EH (cell line): ENCODE data around the gene PET117.
"Not testable (repeated sequence)": the region's sequence is repeated elsewhere in the genome, so short reads cannot be mapped to it uniquely, and the experiment has no call there.

Experiments
- DNase-seq: peaks from one replicate; pipeline ENCODE4 v3.0.0-alpha.2; 2015; ENCODE audit warnings: low read depth

Gene PET117

DNA sequence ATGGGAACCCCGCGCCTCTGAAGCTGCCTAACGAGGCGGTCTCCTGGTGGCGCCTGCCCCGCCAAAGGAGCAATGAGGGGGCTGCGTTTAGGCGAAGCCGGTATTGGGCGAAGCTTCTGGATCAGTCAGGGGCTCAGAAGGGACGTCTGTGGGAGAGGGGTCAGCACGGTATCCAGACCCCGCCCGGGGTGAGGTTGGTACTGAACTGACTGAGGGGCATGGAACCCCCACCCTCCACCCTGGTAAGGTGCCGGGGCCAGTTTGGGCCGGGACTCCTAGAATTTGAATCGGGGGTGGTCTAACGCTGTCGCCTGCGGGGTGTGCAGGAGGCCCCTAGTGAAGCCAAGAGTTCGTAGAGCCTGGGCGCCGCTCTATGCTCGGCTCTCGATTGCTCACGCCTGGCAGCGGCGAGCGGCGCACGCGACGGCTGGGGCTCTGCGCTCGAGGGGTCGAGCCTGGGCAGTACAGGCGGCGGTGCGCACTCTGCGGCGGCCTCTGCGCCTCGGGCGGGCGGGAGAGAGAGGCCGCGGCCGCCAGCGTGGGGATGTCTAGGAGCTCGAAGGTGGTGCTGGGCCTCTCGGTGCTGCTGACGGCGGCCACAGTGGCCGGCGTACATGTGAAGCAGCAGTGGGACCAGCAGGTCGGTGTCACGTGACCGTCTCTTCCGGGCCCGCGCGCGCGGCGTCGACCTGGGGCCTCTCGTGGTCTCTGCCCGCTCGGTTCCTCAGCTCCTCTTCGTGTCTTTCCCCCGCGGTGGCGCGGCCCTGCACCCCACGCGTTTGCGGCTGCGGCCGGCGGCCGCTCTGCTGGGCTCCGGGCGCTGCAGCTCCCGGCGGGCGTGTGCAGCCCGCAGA, at the start of gene PET117, which contains the start of gene KAT14:
PET117 (plus strand) TSS at position 452 of the 854 bp plus-strand sequence; CDS start at position 545, 93 bp downstream.
KAT14 (plus strand) TSS at position 452 of the 854 bp plus-strand sequence. CDS start 4,798 bp downstream, outside the sequence.
- DNase-seq, result peak; percentile 86

DNA sequence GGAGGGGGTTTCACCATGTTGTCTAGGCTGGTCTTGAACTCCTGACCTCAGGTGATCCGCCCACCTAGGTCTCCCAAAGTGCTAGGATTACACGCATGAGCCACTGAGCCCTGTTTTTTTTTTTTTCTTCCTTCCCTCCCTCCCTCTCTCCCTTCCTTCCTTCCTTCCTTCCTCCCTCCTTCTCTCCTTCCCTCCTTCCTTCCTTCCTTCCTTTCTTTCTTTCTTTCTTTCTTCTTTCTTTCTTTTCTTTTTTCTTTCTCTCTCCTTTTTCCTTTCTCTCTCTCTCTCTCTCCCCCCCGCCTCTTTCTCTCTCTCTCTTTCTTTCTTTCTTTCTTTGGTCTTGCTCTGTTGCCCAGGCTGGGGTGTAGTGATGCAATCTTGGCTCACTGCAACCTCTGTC, 49.4 kb upstream of the PET117 start:
- not testable (repeated sequence) for DNase-seq

- DNase-seq, result not testable (repeated sequence)
Observed at GRCh38 chr20:18088841-18089240, 48.8 kb upstream of the PET117 start.

DNA sequence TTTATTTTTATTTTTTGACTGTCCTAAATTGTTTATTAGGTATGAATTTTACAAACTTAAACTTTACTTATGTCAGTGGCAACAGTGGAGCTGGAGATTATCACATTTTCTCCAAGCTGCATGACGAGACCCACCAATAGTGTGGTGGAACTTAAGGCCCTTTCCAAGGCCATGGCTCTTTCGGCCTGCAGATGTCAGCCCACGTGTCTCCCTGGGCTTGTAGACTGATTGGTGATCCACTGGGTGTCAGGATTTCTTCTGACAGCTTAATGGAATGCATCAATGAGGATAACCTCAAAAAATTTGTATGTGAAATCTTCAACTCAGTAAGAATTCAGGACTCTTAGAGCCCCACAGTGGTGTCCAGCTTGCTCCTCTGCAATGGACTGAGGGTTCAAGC, 47.6 kb upstream of the PET117 start:
- peak; percentile 7 for DNase-seq

DNA sequence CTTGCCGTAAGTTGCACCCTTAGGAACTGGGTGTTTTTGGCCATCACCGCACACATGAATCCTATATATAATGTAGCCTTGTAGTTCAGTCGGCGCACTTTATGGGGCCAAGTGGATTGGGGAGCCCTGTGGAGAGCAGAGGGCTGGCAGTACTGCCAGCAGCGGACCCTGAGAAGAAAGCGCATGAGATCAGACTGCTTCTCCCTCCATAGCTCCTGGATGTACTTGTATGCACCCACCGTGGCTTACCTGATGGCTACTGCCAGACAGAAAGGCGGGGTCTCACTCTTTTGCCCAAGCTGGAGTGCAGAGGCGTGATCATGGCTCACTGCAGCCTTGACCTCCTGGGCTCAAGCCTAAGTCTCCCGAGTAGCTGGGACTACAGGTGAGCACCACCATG, 47.2 kb upstream of the PET117 start:
- DNase-seq, result no peak

DNA sequence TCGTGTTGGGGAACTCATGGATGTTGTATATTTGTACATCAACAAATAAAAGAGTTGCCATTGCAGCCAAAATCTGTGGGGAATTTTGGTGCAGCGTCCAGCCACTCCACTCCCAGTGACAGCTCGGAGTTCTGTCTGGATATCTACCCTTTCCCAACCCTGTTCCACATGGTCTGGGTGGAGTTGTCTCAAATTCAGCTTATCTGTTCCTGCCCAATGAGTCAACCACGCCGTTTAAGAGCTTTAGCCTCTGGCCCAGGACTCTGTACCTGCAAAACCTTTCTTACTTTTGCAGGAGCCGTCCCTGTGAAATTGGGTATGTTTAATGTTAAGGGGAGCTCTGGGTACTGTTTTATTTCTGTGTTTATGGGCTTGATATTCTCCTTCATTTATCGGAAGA, 46.0 kb upstream of the PET117 start:
- DNase-seq, result no peak

DNA sequence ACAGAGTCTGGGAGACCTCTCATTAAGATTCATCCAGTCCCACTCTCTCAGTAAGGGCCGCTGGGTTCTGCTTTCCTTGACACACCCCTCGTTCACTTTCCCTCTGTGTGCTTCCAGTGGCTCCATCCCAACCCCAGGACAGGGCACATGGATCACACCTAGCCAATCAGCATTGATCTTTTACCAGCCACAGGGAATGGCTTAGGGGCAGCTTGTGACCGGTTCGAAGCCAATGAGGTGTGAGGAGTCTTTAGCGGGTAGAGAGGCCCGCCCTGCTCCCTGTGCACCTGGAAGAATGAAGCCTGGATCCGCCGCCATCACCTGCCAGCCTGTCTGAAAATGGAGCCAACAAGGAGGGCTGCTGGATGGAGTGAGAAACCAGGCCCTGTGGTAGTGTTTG, 44.8 kb upstream of the PET117 start:
- no peak for DNase-seq

- DNase-seq, result no peak
Observed at GRCh38 chr20:18093388-18093787, 44.3 kb upstream of the PET117 start.

DNA sequence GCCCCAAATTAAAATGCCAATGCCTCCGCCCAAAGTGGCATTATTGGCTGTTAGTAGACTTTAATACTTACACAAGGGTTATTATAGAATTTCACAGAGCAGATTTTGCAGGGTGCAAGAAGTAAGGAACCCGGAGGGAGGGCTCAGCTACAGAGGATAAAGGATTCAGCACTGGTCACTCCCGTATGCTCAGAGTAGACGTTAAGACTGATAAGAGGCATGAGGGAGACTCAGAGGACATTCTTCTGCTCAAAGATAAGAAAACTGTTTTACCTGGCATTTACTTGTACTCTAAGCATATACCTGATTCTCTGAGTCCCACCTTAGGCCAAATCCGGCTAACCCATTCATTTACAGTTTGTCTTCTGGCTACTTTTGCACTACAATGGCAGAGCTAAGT, 43.5 kb upstream of the PET117 start:
- DNase-seq, result no peak

DNA sequence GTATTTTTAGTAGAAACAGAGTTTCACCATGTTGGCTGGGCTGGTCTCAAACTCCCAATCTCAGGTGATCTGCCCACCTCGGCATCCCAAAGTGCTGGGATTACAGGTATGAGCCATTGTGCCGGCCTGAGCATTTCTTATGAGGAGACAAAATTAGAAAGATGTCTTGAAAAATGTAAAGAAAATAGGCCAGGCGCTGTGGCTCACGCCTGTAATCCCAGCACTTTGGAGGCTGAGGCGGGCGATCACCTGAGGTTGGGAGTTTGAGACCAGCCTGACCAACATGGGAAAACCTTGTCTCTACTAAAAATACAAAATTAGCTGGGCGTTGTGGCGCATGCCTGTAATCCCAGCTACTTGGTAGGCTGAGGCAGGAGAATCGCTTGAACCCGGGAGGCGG, 37.1 kb upstream of the PET117 start:
- DNase-seq, result not testable (repeated sequence)

- no peak for DNase-seq
Observed at GRCh38 chr20:18101125-18101810, 36.4 kb upstream of the PET117 start.

DNA sequence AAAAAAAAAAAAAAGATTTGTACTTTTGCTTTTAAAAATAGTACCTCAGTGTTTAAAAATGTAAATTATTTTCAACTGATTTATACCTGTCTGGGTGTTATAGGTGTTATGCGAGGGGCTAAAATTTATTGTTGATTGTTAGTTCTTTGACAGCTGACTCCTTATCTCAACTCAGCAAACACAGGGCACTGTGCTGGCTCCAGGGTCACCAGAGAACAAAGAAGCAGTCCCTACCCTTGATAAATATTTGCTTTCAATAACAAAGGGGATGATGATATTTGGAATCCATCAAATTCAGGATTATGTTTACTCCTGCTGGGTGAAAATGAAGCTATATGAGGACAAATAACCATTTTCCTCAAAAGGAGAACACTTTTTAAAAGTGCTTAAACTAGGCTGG, 34.2 kb upstream of the PET117 start:
- no peak for DNase-seq

- DNase-seq, result no peak
Observed at GRCh38 chr20:18108326-18108725, 29.3 kb upstream of the PET117 start.

DNA sequence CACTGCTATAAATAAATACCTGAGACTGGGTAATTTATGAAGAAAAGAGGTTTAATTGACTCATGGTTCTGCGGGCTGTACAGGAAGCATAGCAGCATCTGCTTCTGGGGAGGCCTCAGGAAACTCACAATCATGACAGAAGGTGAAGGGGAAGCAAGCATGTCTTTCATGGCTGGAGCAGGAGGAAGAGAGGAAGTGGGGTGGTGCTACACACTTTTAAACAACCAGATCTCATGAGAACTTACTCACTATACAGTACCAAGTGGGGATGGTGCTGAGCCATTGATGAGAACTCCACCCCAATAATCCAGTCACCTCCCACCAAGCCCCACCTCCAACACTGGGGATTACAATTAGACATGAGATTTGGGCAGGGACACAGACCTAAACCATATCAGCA, 9.1 kb upstream of the PET117 start:
- DNase-seq, result not testable (repeated sequence)

DNA sequence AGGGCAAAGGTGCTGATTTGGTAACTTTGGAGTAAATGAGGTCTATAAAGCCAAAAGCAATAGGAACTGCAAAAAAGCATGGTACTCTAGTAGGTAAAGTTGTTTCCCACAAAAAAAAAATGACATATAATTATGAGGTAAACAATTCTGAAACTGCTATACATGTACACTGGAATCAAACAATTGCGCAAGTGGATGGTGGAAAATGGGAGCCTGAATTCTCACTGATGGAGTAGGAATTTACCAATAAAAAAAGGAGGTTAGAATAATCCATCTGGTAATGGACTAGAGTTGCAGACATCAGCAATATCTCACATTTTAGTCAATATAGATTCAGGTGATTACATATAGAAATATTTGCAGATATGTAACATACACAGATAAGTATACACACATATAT, 5.0 kb upstream of the PET117 start:
- DNase-seq, result no peak

DNA sequence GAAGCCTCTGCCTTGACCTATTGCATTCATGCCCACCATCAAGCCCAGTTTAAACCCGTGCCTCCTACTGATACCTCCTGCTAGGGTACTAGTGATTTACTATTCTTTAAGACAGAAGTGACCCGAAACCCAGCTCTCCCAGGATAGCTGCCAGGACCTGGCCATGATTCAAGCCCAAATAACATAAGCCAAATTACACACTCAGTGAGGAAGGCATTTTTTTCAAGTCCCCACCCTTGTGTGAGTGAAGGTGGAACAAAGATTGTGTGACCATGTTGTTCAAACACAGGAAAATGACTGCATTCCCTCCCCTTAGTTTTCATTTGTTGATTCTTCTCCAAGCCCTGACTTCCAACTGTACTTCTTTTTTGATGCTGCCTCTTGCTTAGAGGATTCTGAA, 3.7 kb upstream of the PET117 start:
- DNase-seq, result no peak

GRCh38 chr20:18138266-18138582, 561 bp downstream of the PET117 start:
- no peak for DNase-seq

DNA sequence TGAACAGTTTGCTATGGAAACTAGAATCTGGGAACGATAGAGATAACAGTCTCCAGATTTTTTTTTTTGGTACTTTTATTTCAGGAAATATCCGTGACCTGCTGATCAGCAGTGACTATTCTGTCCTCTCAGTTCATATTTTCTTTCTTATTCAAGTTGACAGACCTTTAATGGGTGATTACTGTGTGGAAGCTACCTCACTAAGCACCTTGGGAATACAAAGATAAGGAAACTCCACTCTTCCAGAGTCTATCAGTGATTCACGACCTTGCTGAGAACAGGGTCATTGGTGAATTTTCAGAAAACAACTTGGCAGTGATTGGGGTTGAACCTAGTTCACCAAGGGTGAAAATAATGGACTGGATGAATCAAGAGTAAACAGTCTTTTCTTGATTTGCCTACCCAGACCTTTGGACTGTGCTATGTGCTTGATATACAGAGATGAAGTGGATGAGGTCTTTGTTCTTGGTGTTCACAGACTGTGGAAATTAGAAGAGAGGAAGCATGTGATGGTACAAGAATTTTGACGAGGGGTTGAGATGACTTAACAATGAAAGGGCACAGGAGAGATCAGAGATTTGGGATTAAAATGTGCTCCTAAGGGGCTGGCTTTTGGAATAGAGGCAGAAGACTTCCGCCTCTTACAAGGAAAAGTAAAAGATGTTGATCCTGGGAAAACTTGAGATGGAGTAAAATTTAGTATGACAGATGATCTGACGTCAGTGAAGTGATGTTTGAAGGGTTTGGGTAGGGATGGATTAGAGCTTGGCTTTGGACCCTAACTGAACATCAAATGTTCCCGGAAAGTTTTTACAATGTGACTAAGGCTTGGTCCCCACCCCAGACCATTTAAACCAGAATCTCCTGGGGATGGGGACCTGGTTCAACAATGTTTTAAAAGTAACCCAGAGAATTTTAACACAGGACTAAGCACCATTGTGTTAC, 1.2 kb downstream of the PET117 start:
- no peak for DNase-seq

- DNase-seq, result no peak
Observed at GRCh38 chr20:18139832-18140231, 2.2 kb downstream of the PET117 start.

- no peak for DNase-seq
Observed at GRCh38 chr20:18144541-18145099, 7.0 kb downstream of the PET117 start.

DNA sequence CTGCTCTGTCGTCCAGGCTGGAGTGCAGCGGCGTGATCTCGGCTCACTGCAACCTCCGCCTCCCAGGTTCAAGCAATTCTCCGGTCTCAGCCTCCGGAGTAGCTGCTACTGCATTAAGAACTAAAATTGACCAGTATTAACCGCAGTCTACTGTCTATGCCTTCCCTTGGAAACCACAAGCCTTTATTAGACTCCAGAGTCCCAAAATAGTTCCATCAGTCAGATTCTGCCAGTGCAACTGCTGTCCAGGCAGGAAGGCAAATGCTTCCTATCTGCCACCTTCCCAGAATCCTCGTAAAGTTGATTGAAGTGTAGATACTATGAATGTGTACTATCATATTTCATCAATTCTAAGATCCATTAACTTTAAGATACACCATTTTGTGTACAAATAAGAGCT, 16.7 kb downstream of the PET117 start:
- no peak for DNase-seq

DNA sequence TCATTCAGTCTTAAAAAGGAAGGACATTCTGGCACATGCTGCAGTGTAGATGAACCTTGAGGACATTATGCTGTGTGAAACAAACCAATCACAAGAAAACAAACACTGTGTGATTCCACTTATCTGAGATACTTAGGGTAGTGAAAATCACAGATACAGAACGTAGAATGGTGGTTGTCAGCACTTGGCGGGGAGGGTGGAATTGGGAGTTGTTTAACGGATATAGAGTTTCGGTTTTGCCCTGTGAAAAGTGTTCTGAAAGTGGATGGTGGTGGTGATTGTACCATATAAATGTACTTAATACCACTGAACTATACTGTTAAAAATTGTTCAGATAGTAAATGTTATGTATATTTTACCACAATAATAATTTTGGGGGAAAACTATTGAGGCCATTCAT, 18.4 kb downstream of the PET117 start:
- no peak for DNase-seq
